Skeletal muscle tissue (tissue), 4 donors: Measurements from ENCODE around the gene IMMT. TPM values are rescaled to one million over a fixed set of nuclear protein-coding genes. Genes with fewer than 3 reads are reported as not detected.

Experiments used
- H3K27ac ChIP-seq: one replicate; pipeline ENCODE4 v1.7.0; 2013; ENCODE audit warnings: mild to moderate bottlenecking, low read depth, low read length, inconsistent platforms
- H3K27me3 ChIP-seq, 3 donors: one replicate each; pipeline ENCODE4 v1.7.0; 2013; ENCODE audit warnings: low read length in 3 of 3; ENCODE audit not compliant: control insufficient read depth in 3 of 3, insufficient read depth in 3 of 3
- H3K36me3 ChIP-seq, 3 donors: one replicate each; pipeline ENCODE4 v1.7.0; 2013; ENCODE audit warnings: low read length in 3 of 3; ENCODE audit not compliant: control insufficient read depth in 3 of 3, insufficient read depth in 3 of 3
- H3K4me1 ChIP-seq, 3 donors: one replicate each; pipeline ENCODE4 v1.7.0; 2013; ENCODE audit warnings: low read length in 3 of 3, mild to moderate bottlenecking in 3 of 3; ENCODE audit not compliant: control insufficient read depth in 3 of 3, insufficient read depth in 3 of 3
- H3K4me3 ChIP-seq, 3 donors: one replicate each; pipeline ENCODE4 v1.7.0; 2013; ENCODE audit warnings: low read length in 3 of 3
- H3K9ac ChIP-seq, 3 donors: one replicate each; pipeline ENCODE4 v1.7.0; 2013; ENCODE audit warnings: low read length in 3 of 3, mild to moderate bottlenecking in 3 of 3, moderate library complexity in 2 of 3, low read depth in 1 of 3
- H3K9me3 ChIP-seq, 3 donors: one replicate each; pipeline ENCODE4 v1.7.0; 2013; ENCODE audit warnings: low read length in 3 of 3; ENCODE audit not compliant: control insufficient read depth in 3 of 3
- total RNA-seq: library from RNA; depleted of rRNA; stranded (reverse); fragments of >200 nt; gene quantifications from one replicate; pipeline ENCODE4 v1.2.3, GENCODE V29; 2014
- donor health status: Osteomylitis.

IMMT gene
- total RNA-seq, 1 donor from 2014 or later: 43.8 TPM

- no peaks in the 10 kb centered on the region for H3K36me3 ChIP-seq
- H3K27ac ChIP-seq: no peak overlapping the region
- peaks cover 35 to 41% (median 39%) of the 10 kb centered on the region in 3 donors for H3K4me1 ChIP-seq
- H3K4me3 ChIP-seq: no peak overlapping the region
- no peaks in the 10 kb centered on the region for H3K9me3 ChIP-seq
- H3K27me3 ChIP-seq: no peaks in the 10 kb centered on the region
- H3K9ac ChIP-seq: no peak overlapping the region
These were observed 31.6 kb upstream of the IMMT start for GRCh38 chr2:86226636-86227520.

GRCh38 chr2:86226070-86226469, 30.8 kb upstream of the IMMT start:
- Histone ChIP-seq H3K27ac (peak overlapping the region; percentile 87), H3K36me3 (no peaks in the 10 kb centered on the region), H3K9ac (no peak overlapping the region), H3K4me1 (peaks cover 41 to 46% (median 44%) of the 10 kb centered on the region in 3 donors), H3K9me3 (no peaks in the 10 kb centered on the region), H3K27me3 (no peaks in the 10 kb centered on the region), H3K4me3 (peak overlapping the region in 1 of 3 donors; percentile 25)

GRCh38 chr2:86225581-86225980, 30.3 kb upstream of the IMMT start:
- Histone ChIP-seq H3K36me3 (no peaks in the 10 kb centered on the region), H3K27ac (peak overlapping the region; percentile 87), H3K27me3 (no peaks in the 10 kb centered on the region), H3K4me3 (peak overlapping the region in 2 of 3 donors; percentile 25 to 45), H3K4me1 (peaks cover 41 to 47% (median 44%) of the 10 kb centered on the region in 3 donors), H3K9ac (peak overlapping the region; percentile 23 to 66 (median 64)), H3K9me3 (no peaks in the 10 kb centered on the region)

- Histone ChIP-seq H3K9me3 (no peaks in the 10 kb centered on the region), H3K36me3 (no peaks in the 10 kb centered on the region), H3K27me3 (no peaks in the 10 kb centered on the region), H3K4me3 (peak overlapping the region; percentile 19 to 41 (median 24)), H3K27ac (peak overlapping the region; percentile 87), H3K9ac (peak overlapping the region; percentile 36 to 66 (median 64)), H3K4me1 (peaks cover 41 to 47% (median 44%) of the 10 kb centered on the region in 3 donors)
These were observed 29.5 kb upstream of the IMMT start for GRCh38 chr2:86224645-86225355.

GRCh38 chr2:86223927-86224560, 28.8 kb upstream of the IMMT start:
- H3K27ac ChIP-seq: peak overlapping the region; percentile 87

GRCh38 chr2:86223140-86223926, 28.1 kb upstream of the IMMT start:
- H3K4me3 ChIP-seq: peak overlapping the region in 2 of 3 donors; percentile 32
- peak overlapping the region; percentile 87 for H3K27ac ChIP-seq
- peak overlapping the region in 2 of 3 donors; percentile 35 to 54 for H3K9ac ChIP-seq
- H3K36me3 ChIP-seq: no peaks in the 10 kb centered on the region
- no peaks in the 10 kb centered on the region for H3K9me3 ChIP-seq
- no peaks in the 10 kb centered on the region for H3K27me3 ChIP-seq
- peaks cover 41 to 47% (median 44%) of the 10 kb centered on the region in 3 donors for H3K4me1 ChIP-seq

More at GRCh38 chr2:86223927-86224560, 28.8 kb upstream of the IMMT start:
- Histone ChIP-seq H3K27me3 (no peaks in the 10 kb centered on the region), H3K4me1 (peaks cover 41 to 47% (median 44%) of the 10 kb centered on the region in 3 donors), H3K9me3 (no peaks in the 10 kb centered on the region), H3K9ac (peak overlapping the region; percentile 29 to 66 (median 35)), H3K4me3 (no peak overlapping the region), H3K36me3 (no peaks in the 10 kb centered on the region)

- Histone ChIP-seq H3K27ac (no peak overlapping the region), H3K4me3 (no peak overlapping the region), H3K4me1 (peaks cover 41 to 47% (median 44%) of the 10 kb centered on the region in 3 donors), H3K9me3 (no peaks in the 10 kb centered on the region), H3K36me3 (no peaks in the 10 kb centered on the region), H3K9ac (peak overlapping the region in 1 of 3 donors; percentile 47), H3K27me3 (no peaks in the 10 kb centered on the region)
These were observed 25.9 kb upstream of the IMMT start for GRCh38 chr2:86221066-86221684.

- H3K4me1 ChIP-seq: peaks cover 34 to 38% (median 35%) of the 10 kb centered on the region in 3 donors
These were observed 24.6 kb upstream of the IMMT start for GRCh38 chr2:86219896-86220295.

GRCh38 chr2:86218124-86218523, 22.9 kb upstream of the IMMT start:
- Histone ChIP-seq H3K27ac (no peak overlapping the region), H3K36me3 (peaks cover 0 to 14% (median 12%) of the 10 kb centered on the region in 3 donors), H3K27me3 (no peaks in the 10 kb centered on the region)

More at GRCh38 chr2:86219896-86220295, 24.6 kb upstream of the IMMT start:
- Histone ChIP-seq H3K36me3 (no peaks in the 10 kb centered on the region), H3K9me3 (no peaks in the 10 kb centered on the region), H3K27ac (no peak overlapping the region), H3K9ac (no peak overlapping the region), H3K4me3 (no peak overlapping the region), H3K27me3 (no peaks in the 10 kb centered on the region)

More at GRCh38 chr2:86218124-86218523, 22.9 kb upstream of the IMMT start:
- Histone ChIP-seq H3K4me3 (no peak overlapping the region), H3K9me3 (no peaks in the 10 kb centered on the region), H3K9ac (no peak overlapping the region), H3K4me1 (peaks cover 16 to 21% (median 18%) of the 10 kb centered on the region in 3 donors)
